Stimulated activated CD4-positive, alpha-beta T cell treated with anti-CD3 and anti-CD28 coated beads, Interleukin-15, amount 100 ng/mL, for 48 hours (primary cell): ENCODE measurements around the gene SSBP2.

Experiments used
- DNase-seq, 2 donors: peaks; one replicate each; pipeline ENCODE4 v3.0.0-alpha.2; 2020; ENCODE audit warnings: low read depth in 2 of 2

SSBP2 gene

GRCh38 chr5:81393783-81394718 is 356.8 kb downstream of the SSBP2 start, which contains the start of gene ACOT12:
Gene ACOT12 (minus strand): TSS chr5:81394134. CDS start chr5:81394114, 20 bp downstream.
- no peak for DNase-seq

DNA sequence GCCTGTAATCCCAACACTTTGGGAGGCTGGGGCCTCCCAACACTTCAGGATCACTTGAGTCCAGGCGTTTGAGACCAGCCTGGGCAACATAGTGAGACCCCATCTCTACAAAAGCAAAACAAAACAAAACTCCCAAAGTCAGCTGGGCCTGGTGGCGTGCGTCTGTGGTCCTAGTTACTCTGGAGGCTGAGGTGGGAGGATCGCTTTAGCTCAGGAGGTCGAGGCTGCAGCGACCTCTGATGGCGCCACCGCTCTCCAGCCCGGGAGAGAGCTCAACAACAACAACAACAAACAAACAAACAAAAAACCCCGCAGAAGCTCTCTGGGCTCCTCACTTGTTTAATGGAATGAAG is 357.5 kb downstream of the SSBP2 start:
- no peak for DNase-seq

DNA sequence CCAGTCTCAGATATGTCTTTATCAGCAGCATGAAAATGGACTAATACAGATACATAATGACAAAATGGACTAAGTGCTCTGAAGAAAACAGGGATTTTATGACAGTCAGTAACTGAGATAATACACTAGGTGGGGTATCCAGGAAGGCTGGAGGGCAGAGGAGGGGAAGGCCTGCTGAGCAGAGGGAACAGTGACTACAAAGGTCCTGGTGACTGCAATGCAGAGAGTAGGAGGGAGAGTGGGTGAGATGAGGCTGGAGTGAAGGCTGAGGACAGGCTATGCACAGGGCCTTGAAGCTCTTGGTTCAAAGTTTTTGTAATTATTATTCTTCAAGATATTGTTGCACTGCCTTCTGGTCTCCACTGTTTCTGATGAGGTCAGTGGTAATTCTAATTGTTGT is 361.9 kb downstream of the SSBP2 start:
- DNase-seq, result no peak

DNA sequence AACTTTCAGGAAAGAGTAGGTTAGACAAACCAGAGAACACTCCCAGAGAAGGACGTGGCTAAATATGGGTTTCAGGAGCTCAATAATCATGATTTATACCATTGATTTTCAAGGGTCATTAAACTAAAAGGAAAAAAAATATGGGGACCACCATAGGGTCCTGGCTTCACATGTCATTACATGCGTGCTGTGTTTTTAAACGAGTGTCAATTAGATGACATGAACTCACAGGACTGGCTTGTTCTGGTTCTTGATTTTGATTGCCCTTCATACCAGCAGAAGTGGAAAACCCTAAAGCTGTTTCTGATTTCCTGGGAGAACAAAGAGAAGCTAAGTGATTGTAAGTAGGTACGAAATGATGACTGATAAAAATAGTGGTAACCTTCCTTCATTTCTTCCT is 362.7 kb downstream of the SSBP2 start:
- no peak for DNase-seq

- DNase-seq, result no peak
Measured at GRCh38 chr5:81383867-81384266, 367.0 kb downstream of the SSBP2 start.

DNA sequence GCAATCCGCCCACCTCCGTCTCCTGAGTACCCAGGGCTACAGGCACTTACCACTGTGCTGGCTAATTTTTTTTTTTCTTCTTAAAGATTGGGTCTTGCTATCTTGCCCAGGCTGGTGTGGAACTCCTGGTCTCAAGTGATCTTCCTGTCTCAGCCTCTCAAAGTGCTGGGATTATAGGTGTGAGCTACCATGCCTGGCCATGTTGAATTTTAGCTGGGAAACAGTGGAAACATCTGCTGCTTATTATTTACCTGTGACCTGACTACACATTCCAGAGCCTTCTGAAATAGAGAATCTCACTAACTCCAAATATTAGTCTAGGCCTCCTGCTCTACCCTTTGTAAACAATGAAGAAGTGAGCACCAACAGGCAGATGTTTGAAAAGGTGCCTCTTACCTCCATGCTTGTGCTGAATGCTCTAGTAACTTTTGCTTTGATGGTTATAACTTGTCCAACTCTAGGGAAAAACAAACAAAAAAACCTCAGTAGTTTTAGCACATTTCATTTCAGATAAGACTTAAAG is 379.5 kb downstream of the SSBP2 start:
- no peak for DNase-seq

GRCh38 chr5:81370912-81371311 is 380.0 kb downstream of the SSBP2 start:
- DNase-seq, result no peak

DNA sequence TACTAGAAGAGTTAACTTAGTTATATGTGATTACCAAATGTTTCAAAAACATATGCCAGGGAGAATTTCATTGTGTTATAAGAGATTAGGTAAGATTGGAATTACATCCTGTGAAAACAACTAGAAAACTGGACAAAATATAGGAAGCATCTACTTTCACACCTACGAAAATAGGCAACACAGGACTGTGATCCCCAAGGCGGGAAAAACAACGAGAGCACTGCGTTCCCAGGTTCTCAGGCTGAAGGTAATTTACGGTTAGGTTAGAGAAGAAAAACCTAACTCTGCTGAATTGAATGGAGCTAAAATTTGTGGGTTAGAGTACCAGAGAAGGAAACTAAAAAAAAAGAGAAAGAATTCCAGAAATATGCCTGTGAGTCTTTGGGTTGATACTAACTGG is 385.4 kb downstream of the SSBP2 start:
- DNase-seq, result no peak

DNA sequence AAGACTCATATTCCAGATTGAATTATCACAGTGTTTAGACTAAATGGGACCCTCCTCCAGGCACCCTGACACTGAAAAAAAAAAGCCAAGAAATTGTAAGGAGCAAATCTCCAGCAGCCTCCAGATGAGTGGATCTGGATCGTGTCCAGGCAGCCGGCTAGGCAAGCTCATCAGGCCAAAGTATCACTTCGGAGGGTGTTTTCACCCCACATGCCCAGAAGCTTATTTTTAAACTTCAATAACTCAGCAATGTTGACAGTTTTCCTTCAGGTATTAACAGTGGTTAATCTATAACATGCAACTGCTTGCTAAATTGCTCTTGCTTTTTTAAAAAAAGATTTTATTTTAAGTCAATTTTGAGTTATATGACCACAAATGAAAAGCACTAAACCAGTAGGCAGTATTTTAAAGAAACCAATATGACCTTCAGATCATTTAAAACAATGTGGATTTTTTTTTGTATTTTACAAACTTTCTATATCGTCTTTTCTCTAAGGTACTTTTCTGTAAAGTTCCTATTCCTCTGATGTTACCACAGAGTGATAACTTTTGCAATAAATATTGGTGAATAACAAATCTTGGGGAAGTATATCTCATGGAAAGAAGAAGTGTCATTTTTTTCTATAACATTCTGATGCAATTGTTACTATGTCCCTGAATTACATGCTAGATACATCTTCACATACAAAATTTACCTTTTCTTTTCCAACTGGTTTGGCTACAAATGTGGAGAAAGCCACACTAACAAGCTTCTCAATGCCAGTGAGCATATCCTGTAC is 387.6 kb downstream of the SSBP2 start:
- no peak for DNase-seq
